GM12873 (cell line): ENCODE measurements around the gene SHB.

Experiments
- CTCF ChIP-seq: IDR thresholded peaks from 2 replicates; pipeline ENCODE4 v1.5.1; 2012; ENCODE audit warnings: low read depth, mild to moderate bottlenecking, moderate library complexity, low read length, control low read depth; ENCODE audit not compliant: insufficient read depth; ENCODE audit errors: missing control alignments

SHB gene

GRCh38 chr9:37971108-37971459 is 97.9 kb downstream of the SHB start:
- no peak for TF ChIP-seq CTCF

GRCh38 chr9:37970301-37971107 is 98.5 kb downstream of the SHB start:
- TF ChIP-seq CTCF: no peak

- no peak for TF ChIP-seq CTCF
Observed at GRCh38 chr9:37969558-37970300, 99.3 kb downstream of the SHB start.

- peak; percentile 14 for TF ChIP-seq CTCF
Observed at GRCh38 chr9:37969130-37969529, 99.9 kb downstream of the SHB start.

GRCh38 chr9:37968228-37968701 is 100.8 kb downstream of the SHB start:
- no peak for TF ChIP-seq CTCF

- no peak for TF ChIP-seq CTCF
Observed at GRCh38 chr9:37967761-37968080, 101.3 kb downstream of the SHB start.

- TF ChIP-seq CTCF: no peak
Observed at GRCh38 chr9:37967014-37967760, 101.8 kb downstream of the SHB start.
